Endothelial cell (in vitro differentiated cells): ENCODE measurements around the gene ZMIZ2. TPM values are rescaled to one million over a fixed set of nuclear protein-coding genes. Genes with fewer than 3 reads are reported as not detected.

Experiments used
- DNase-seq: peaks from one replicate; pipeline ENCODE4 v3.0.0; 2021; ENCODE audit warnings: low spot score
- H3K27ac Mint-ChIP-seq: one replicate; pipeline ENCODE4 v1.8.0; 2021; ENCODE audit warnings: mixed read lengths, inconsistent platforms; ENCODE audit not compliant: unreplicated experiment
- H3K27me3 Mint-ChIP-seq: one replicate; pipeline ENCODE4 v1.8.0; 2021; ENCODE audit warnings: mild to moderate bottlenecking, moderate library complexity, mixed read lengths, inconsistent platforms; ENCODE audit not compliant: unreplicated experiment
- H3K36me3 Mint-ChIP-seq: one replicate; pipeline ENCODE4 v1.8.0; 2021; ENCODE audit warnings: mild to moderate bottlenecking, low read depth, mixed read lengths, inconsistent platforms; ENCODE audit not compliant: unreplicated experiment
- H3K4me1 Mint-ChIP-seq: one replicate; pipeline ENCODE4 v1.8.0; 2021; ENCODE audit warnings: mild to moderate bottlenecking, mixed read lengths, inconsistent platforms; ENCODE audit not compliant: unreplicated experiment
- H3K4me3 Mint-ChIP-seq: one replicate; pipeline ENCODE4 v1.8.0; 2021; ENCODE audit warnings: mild to moderate bottlenecking, mixed read lengths, inconsistent platforms; ENCODE audit not compliant: unreplicated experiment
- H3K9me3 Mint-ChIP-seq: one replicate; pipeline ENCODE4 v1.8.0; 2021; ENCODE audit warnings: mixed read lengths, inconsistent platforms; ENCODE audit not compliant: unreplicated experiment
- total RNA-seq: library from RNA; stranded (reverse); fragmentation: NEBNext Ultra II Directional; extraction: Animal tissue kit (Norgen Biotek cat#: 25700); gene quantifications from one replicate; pipeline ENCODE4 v1.2.1, GENCODE V29; 2021; ENCODE audit not compliant: unreplicated experiment
- TF ChIP-seq, protein P1 (sequence below): fragments of 200-600 bp; sonication (generic); IDR thresholded peaks from one replicate; pipeline ENCODE4 v1.5.0; 2021; ENCODE audit warnings: antibody characterized with exemption; ENCODE audit not compliant: unreplicated experiment

The ZMIZ2 gene
- total RNA-seq, 1 donor from 2014 or later: 70.9 TPM

DNA sequence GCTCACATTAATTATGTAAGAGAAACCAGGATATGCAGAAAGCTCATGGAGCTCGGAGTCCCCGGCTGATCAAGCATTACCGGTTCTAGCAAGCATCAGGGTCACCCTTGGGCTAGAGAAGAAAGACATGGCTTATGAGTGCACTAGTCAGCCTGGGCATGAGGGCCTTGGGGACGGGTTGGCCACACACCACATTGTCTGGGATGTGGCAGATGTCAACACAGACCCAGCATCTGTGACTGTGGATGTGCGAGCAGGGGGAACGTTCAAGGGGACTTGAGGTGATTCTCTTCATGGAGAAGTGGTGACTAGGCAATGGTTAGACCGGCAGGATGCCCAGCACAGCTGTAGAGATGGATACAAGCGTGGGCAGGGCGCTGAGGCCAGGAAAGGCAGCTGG is 13.7 kb downstream of the ZMIZ2 start:
- peak overlapping the region; percentile 42 for H3K4me3 Mint-ChIP-seq
- no peaks in the 10 kb centered on the region for H3K4me1 Mint-ChIP-seq
- H3K36me3 Mint-ChIP-seq: peaks cover 25% of the 10 kb centered on the region
- no peak overlapping the region for H3K27ac Mint-ChIP-seq
- no peaks in the 10 kb centered on the region for H3K9me3 Mint-ChIP-seq
- peaks cover 1% of the 10 kb centered on the region for H3K27me3 Mint-ChIP-seq
- DNase-seq: no peak
- TF ChIP-seq, protein P1, sequence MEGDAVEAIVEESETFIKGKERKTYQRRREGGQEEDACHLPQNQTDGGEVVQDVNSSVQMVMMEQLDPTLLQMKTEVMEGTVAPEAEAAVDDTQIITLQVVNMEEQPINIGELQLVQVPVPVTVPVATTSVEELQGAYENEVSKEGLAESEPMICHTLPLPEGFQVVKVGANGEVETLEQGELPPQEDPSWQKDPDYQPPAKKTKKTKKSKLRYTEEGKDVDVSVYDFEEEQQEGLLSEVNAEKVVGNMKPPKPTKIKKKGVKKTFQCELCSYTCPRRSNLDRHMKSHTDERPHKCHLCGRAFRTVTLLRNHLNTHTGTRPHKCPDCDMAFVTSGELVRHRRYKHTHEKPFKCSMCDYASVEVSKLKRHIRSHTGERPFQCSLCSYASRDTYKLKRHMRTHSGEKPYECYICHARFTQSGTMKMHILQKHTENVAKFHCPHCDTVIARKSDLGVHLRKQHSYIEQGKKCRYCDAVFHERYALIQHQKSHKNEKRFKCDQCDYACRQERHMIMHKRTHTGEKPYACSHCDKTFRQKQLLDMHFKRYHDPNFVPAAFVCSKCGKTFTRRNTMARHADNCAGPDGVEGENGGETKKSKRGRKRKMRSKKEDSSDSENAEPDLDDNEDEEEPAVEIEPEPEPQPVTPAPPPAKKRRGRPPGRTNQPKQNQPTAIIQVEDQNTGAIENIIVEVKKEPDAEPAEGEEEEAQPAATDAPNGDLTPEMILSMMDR: no peak

DNA sequence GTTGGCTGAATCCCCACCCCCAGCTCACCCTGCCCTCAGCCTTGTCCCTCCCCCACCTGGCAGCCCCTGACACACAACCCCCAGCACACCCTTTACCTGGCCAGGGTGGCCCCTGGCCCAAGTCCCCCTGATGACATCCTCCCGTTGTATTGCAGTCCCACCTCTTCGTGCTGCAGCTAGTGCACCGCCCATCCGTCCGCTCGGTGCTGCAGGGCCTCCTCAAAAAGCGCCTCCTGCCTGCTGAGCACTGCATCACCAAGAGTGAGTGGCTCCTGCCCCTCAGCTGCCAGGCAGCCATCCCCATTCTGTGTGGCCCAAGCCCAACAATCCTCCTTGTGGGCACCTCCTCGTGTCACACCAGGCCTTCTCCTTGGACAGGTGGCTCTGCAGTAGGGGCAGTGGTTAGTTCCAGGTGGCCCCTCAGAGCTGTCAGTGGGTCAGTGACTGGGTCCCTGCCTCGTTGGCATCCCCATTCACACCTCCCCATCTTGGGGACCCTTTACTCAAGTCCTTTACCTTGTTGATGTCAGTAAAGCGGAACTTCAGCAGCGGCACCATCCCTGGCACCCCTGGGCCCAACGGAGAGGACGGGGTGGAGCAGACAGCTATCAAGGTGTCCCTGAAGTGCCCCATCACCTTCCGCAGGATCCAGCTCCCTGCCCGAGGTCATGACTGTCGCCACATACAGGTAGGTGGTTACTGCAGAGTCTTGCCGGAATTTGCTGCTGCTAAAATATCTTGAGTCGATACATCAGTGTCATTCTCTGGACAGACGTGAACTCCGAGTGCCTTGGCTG is 14.3 kb downstream of the ZMIZ2 start:
- Mint-ChIP-seq H3K27ac (no peak overlapping the region), H3K4me3 (no peak overlapping the region), H3K4me1 (no peaks in the 10 kb centered on the region), H3K9me3 (no peaks in the 10 kb centered on the region), H3K36me3 (peaks cover 32% of the 10 kb centered on the region), H3K27me3 (no peaks in the 10 kb centered on the region)
- no peak for DNase-seq
- TF ChIP-seq, protein P1: no peak

DNA sequence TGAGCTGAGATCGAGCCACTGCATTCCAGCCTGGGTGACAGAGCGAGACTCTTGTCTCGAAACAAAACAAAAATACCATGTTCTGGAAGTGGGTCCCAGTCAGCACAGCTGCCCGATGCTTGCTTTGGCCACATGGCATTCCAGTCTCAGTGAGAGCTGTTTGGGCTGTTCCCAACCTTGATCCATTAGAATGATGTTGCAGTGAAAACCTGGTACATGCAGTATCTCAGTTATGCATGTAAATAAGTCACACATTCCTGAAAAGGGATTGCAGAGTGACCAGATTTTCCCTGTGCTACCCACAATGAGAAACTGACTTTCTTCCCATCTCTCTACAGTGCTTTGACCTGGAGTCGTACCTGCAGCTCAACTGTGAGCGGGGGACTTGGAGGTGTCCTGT is 15.4 kb downstream of the ZMIZ2 start:
- Mint-ChIP-seq H3K27me3 (no peaks in the 10 kb centered on the region), H3K4me3 (peak overlapping the region; percentile 19), H3K27ac (peak overlapping the region; percentile 48), H3K9me3 (no peaks in the 10 kb centered on the region), H3K36me3 (peaks cover 32% of the 10 kb centered on the region), H3K4me1 (no peaks in the 10 kb centered on the region)
- TF ChIP-seq, protein P1: no peak
- no peak for DNase-seq

DNA sequence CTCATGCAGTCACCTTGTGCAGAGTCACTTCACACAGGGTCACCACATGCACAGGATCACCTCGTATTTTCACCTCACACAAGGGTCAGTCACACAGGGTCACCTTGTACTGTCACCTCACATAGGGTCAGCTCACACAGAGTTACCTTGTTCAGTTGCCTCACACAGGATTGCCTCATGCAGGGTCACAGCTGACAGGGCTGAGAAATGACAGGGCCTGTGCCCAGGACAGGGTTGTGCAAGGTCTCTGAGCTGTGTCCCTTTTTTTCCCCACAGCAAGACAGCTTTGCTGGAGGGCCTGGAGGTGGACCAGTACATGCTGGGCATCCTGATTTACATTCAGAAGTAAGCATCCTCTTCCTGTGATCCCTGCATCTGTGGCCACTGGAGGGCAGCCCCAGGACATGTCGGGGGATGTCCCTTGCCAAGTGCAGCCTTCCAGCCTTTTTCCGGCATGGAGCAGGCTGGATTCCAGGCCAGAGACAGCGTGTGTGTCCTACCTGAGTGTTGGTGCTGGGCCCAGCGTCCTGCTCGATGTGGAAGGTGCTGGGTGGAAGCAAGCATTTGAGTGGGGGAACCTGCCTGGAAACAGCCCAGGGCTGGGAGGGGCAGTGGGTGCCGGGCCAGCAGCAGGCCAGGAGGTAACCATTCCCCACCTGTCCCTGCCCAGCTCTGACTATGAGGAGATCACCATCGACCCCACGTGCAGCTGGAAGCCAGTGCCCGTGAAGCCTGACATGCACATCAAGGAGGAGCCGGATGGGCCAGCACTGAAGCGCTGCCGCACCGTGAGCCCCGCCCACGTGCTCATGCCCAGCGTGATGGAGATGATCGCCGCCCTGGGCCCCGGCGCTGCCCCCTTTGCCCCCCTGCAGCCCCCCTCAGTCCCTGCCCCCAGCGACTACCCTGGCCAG is 16.3 kb downstream of the ZMIZ2 start:
- Mint-ChIP-seq H3K27ac (peak overlapping the region; percentile 48), H3K9me3 (no peaks in the 10 kb centered on the region), H3K4me3 (peak overlapping the region; percentile 19), H3K27me3 (no peaks in the 10 kb centered on the region), H3K36me3 (peaks cover 28% of the 10 kb centered on the region), H3K4me1 (no peaks in the 10 kb centered on the region)
- DNase-seq: no peak
- TF ChIP-seq, protein P1: no peak
